ENCODE data around the gene HDLBP. TPM values are rescaled to one million over a fixed set of nuclear protein-coding genes. Genes with fewer than 3 reads are reported as not detected.

HDLBP gene
- total and polyA plus RNA-seq, 2 experiments from 2014 or later: 230 to 306 TPM

GRCh38 chr2:241298673-241299072, 16.8 kb downstream of the HDLBP start:
- H3K4me3 Mint-ChIP-seq: no peak overlapping the region
- no peak overlapping the region for H3K27ac ChIP-seq (ENCODE audit: low read depth)
- H4K20me1 ChIP-seq (replicated peaks; ENCODE audit: insufficient read depth): peaks cover 81% of the 10 kb centered on the region
- no peak for DNase-seq (ENCODE audit: low spot score)
- H3K36me3 ChIP-seq (ENCODE audit: insufficient read depth): no peaks in the 10 kb centered on the region
- 0 out of 2 replicates have a peak overlapping the region, but pooled peaks have one; percentile 0 for H3K27ac Mint-ChIP-seq
- no peaks in the 10 kb centered on the region for H3K9me2 ChIP-seq (ENCODE audit: insufficient read depth)
- H3K79me2 ChIP-seq (replicated peaks; ENCODE audit: insufficient read depth): peaks cover 100% of the 10 kb centered on the region
- no peaks in the 10 kb centered on the region; the same call in 1 of the 2 replicates for H3K4me1 ChIP-seq (ENCODE audit: insufficient read depth)
- H3K4me2 ChIP-seq: no peak overlapping the region
- peaks cover 3% of the 10 kb centered on the region; the same call in 1 of the 2 replicates for H3F3A ChIP-seq (replicated peaks; ENCODE audit: low read depth)
- H3K4me3 ChIP-seq: no peak overlapping the region
- peaks cover 4% of the 10 kb centered on the region; the same call in 2 of the 3 replicates for H3K36me3 Mint-ChIP-seq (ENCODE audit: low read depth)
- peaks cover 26% of the 10 kb centered on the region; the same call in 2 of the 3 replicates for H3K4me1 Mint-ChIP-seq
- no peak overlapping the region for H2AFZ ChIP-seq
- H3K9me3 Mint-ChIP-seq: no peaks in the 10 kb centered on the region
- H3K27me3 ChIP-seq (ENCODE audit: insufficient read depth): no peaks in the 10 kb centered on the region
- ATAC-seq: no peak
- TF ChIP-seq ETS1 (IDR thresholded peaks at IDR 0.05) (no peak), ZNF462 (CRISPR knock-in tag; IDR thresholded peaks at IDR 0.05) (no peak), ZNF114 (CRISPR knock-in tag; IDR thresholded peaks at IDR 0.05) (no peak), CREB1 (CRISPR knock-in tag; IDR thresholded peaks at IDR 0.05; ENCODE audit: low read depth) (no peak), NANOG (IDR thresholded peaks at IDR 0.05; ENCODE audit: borderline replicate concordance) (no peak), STAT1 (IDR thresholded peaks at IDR 0.05; ENCODE audit: unreplicated experiment) (no peak), JUNB (IDR thresholded peaks at IDR 0.05; ENCODE audit: unreplicated experiment) (no peak), REST (IDR thresholded peaks at IDR 0.05; ENCODE audit: unreplicated experiment) (no peak)
- H3K27me3 Mint-ChIP-seq (ENCODE audit: insufficient read depth, low read depth, poor library complexity): peaks cover 5% of the 10 kb centered on the region
